Measurements from ENCODE around the gene COL9A3. TPM values are rescaled to one million over a fixed set of nuclear protein-coding genes. Genes with fewer than 3 reads are reported as not detected.

COL9A3 gene
- polyA plus RNA-seq, 1 donor from 2014 or later: 3.1 TPM

DNA sequence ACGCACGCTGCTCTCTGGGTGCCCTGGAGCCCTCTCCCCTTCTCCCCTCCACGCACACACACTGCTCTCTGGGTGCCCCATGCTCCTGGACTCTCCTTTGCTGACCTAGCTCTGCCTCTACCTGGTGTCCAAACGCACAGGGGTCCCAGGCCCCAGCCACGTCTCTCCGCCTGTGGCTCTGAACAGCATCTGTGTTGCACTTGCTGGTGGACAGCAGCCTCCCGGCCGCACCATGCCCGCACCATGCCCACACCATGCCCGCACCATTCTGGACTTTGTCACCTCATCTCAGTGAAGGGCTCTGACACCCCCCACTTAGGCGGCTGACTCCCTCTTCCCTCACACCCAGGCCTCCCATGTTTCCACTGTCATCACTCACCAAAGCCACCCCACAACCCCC lies 23.0 kb downstream of the COL9A3 start:
- H3F3A ChIP-seq (ENCODE audit: insufficient read depth, low read length, poor library complexity, severe bottlenecking): no peaks in the 10 kb centered on the region
- no peak overlapping the region for H3K9ac ChIP-seq (ENCODE audit: low read length)
- no peaks in the 10 kb centered on the region for H4K20me1 ChIP-seq (ENCODE audit: insufficient read depth)
- no peaks in the 10 kb centered on the region for H3K79me2 ChIP-seq (replicated peaks; ENCODE audit: insufficient read depth, low read length)
- no peaks in the 10 kb centered on the region for H3K9me2 ChIP-seq (ENCODE audit: insufficient read depth, low read length)
- H3K4me3 ChIP-seq (ENCODE audit: low read length): no peak overlapping the region
- H3K27ac ChIP-seq (ENCODE audit: low read length): no peak overlapping the region
- no peaks in the 10 kb centered on the region for H3K36me3 ChIP-seq (ENCODE audit: insufficient read depth, low read length)
- H2AFZ ChIP-seq (ENCODE audit: low read depth, low read length): no peak overlapping the region
- TF ChIP-seq RAD21 (conservative IDR thresholded peaks at IDR 0.05) (no peak), REST (IDR thresholded peaks at IDR 0.05; ENCODE audit: borderline replicate concordance) (no peak), MXI1 (conservative IDR thresholded peaks at IDR 0.05; ENCODE audit: poor library complexity, severe bottlenecking) (no peak), SMC3 (conservative IDR thresholded peaks at IDR 0.05; ENCODE audit: poor library complexity) (no peak), TAF1 (IDR thresholded peaks at IDR 0.05; ENCODE audit: low read depth) (no peak), POLR2AphosphoS5 (IDR thresholded peaks at IDR 0.05) (no peak)
- no peaks in the 10 kb centered on the region for H3K27me3 ChIP-seq (ENCODE audit: insufficient read depth, low read depth, low read length)
- no peaks in the 10 kb centered on the region for H3K9me3 ChIP-seq (ENCODE audit: low read length)
- H3K4me2 ChIP-seq (ENCODE audit: low read length): no peak overlapping the region

DNA sequence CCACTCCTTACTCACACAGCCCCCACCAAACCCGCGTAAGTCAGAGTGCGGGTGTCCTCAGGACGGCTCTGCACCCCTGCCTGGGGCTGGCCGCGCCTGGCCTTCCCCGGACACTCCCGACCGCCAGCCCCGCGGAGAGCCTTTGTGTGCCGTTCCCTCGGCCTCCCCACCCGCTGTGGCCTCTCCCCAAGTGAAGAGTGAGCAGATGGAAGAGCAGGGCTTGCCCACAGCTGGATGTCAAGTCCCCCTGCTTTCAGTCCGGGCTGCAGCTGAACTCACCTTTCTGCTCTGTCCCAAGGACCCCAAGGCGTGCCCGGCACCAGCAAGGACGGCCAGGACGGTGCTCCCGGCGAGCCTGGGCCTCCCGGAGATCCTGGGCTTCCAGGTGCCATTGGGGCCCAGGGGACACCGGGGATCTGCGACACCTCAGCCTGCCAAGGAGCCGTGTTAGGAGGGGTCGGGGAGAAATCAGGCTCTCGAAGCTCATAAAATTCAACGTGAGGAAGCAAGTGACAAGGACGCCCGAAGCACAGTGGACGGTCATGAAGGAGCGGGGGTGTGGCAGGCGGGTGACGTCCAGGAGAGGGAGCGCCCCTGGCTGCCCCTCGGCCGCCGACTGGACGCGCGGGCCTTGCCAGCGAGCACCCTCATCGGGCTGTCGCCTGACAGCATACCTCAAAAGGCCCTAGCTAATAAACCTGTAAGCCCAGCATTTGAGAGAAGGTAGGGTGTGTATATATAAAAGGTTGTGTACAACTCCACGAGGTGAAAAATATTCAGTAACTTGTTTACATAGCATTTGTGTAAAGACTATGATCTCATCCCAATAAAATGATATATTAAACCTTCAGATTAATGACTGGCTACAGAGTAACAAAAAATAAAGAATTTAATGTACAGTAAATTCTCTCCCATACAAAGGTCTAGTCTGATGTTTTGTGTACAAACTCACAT lies 23.7 kb downstream of the COL9A3 start:
- no peaks in the 10 kb centered on the region for H3K79me2 ChIP-seq (replicated peaks; ENCODE audit: insufficient read depth, low read length)
- no peak overlapping the region for H3K4me2 ChIP-seq (ENCODE audit: low read length)
- TF ChIP-seq TAF1 (IDR thresholded peaks at IDR 0.05; ENCODE audit: low read depth) (no peak), RAD21 (conservative IDR thresholded peaks at IDR 0.05) (no peak), MXI1 (conservative IDR thresholded peaks at IDR 0.05; ENCODE audit: poor library complexity, severe bottlenecking) (no peak), SMC3 (conservative IDR thresholded peaks at IDR 0.05; ENCODE audit: poor library complexity) (no peak), POLR2AphosphoS5 (IDR thresholded peaks at IDR 0.05) (no peak), EP300 (conservative IDR thresholded peaks at IDR 0.05; ENCODE audit: poor library complexity, severe bottlenecking) (no peak), EZH2 (IDR thresholded peaks at IDR 0.05; ENCODE audit: borderline replicate concordance, insufficient read depth, low read length, poor library complexity, severe bottlenecking) (no peak), REST (IDR thresholded peaks at IDR 0.05; ENCODE audit: borderline replicate concordance) (no peak)
- TF ChIP-seq, protein P1, sequence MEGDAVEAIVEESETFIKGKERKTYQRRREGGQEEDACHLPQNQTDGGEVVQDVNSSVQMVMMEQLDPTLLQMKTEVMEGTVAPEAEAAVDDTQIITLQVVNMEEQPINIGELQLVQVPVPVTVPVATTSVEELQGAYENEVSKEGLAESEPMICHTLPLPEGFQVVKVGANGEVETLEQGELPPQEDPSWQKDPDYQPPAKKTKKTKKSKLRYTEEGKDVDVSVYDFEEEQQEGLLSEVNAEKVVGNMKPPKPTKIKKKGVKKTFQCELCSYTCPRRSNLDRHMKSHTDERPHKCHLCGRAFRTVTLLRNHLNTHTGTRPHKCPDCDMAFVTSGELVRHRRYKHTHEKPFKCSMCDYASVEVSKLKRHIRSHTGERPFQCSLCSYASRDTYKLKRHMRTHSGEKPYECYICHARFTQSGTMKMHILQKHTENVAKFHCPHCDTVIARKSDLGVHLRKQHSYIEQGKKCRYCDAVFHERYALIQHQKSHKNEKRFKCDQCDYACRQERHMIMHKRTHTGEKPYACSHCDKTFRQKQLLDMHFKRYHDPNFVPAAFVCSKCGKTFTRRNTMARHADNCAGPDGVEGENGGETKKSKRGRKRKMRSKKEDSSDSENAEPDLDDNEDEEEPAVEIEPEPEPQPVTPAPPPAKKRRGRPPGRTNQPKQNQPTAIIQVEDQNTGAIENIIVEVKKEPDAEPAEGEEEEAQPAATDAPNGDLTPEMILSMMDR (IDR thresholded peaks at IDR 0.05; ENCODE audit: poor library complexity, severe bottlenecking): no peak
- no peaks in the 10 kb centered on the region for H3F3A ChIP-seq (ENCODE audit: insufficient read depth, low read length, poor library complexity, severe bottlenecking)
- no peak overlapping the region for H3K4me3 ChIP-seq (ENCODE audit: low read length)
- H3K27ac ChIP-seq (ENCODE audit: low read length): no peak overlapping the region
- H3K9me2 ChIP-seq (ENCODE audit: insufficient read depth, low read length): no peaks in the 10 kb centered on the region
- H3K27me3 ChIP-seq (ENCODE audit: insufficient read depth, low read depth, low read length): no peaks in the 10 kb centered on the region
- no peak overlapping the region for H2AFZ ChIP-seq (ENCODE audit: low read depth, low read length)
- no peak overlapping the region for H3K9ac ChIP-seq (ENCODE audit: low read length)
- no peaks in the 10 kb centered on the region for H3K9me3 ChIP-seq (ENCODE audit: low read length)
- no peaks in the 10 kb centered on the region for H4K20me1 ChIP-seq (ENCODE audit: insufficient read depth)
- H3K36me3 ChIP-seq (ENCODE audit: insufficient read depth, low read length): no peaks in the 10 kb centered on the region

Measured in neural cell (in vitro differentiated cells).